ENCODE measurements around the gene PPP2R5D.
A peak's percentile ranks its signal among the peaks of the same experiment; 100 is the strongest.

Gene PPP2R5D

DNA sequence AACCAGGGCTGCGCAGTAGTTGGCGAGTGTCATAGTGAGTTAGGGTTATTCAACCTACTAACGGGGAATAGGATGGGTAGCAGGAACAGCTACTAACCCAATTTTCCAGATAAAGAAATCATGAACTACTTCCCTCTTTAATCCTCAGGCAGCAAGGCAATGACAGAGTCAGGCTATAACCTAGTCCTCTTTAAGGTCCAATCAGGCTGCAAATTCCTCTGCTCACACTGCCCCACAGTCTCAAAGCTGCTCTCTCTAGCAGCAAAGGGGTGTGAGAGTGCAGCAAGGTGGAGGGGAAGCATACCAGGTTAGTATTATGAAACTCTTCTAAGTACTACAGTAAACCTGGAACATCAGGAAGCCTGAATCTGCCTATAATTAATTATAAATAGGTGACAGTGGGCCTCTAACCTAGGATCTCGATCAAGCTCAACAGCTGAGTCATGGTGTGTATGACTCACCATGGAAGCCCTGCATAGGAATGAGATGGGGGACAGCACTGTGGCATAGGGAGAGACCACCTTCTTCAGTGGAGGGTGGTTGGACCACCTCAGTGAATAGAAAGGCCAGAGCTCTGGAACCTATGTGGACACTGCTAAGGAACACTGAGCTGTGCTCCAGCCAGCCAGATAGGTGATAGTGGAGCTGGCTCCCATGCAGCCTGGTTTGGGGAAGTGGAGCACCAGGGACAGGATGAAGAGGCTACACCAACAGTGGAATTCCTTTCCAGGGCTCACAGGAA is 13.3 kb upstream of the PPP2R5D start:
- TF ChIP-seq, protein P1, sequence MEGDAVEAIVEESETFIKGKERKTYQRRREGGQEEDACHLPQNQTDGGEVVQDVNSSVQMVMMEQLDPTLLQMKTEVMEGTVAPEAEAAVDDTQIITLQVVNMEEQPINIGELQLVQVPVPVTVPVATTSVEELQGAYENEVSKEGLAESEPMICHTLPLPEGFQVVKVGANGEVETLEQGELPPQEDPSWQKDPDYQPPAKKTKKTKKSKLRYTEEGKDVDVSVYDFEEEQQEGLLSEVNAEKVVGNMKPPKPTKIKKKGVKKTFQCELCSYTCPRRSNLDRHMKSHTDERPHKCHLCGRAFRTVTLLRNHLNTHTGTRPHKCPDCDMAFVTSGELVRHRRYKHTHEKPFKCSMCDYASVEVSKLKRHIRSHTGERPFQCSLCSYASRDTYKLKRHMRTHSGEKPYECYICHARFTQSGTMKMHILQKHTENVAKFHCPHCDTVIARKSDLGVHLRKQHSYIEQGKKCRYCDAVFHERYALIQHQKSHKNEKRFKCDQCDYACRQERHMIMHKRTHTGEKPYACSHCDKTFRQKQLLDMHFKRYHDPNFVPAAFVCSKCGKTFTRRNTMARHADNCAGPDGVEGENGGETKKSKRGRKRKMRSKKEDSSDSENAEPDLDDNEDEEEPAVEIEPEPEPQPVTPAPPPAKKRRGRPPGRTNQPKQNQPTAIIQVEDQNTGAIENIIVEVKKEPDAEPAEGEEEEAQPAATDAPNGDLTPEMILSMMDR (IDR thresholded peaks at IDR 0.05; ENCODE audit: low read length, missing control alignments), result no peak
- no peak for DNase-seq (ENCODE audit: low read depth)
- H3K4me3 ChIP-seq (replicated peaks; ENCODE audit: low read depth, low read length), result no peak overlapping the region

DNA sequence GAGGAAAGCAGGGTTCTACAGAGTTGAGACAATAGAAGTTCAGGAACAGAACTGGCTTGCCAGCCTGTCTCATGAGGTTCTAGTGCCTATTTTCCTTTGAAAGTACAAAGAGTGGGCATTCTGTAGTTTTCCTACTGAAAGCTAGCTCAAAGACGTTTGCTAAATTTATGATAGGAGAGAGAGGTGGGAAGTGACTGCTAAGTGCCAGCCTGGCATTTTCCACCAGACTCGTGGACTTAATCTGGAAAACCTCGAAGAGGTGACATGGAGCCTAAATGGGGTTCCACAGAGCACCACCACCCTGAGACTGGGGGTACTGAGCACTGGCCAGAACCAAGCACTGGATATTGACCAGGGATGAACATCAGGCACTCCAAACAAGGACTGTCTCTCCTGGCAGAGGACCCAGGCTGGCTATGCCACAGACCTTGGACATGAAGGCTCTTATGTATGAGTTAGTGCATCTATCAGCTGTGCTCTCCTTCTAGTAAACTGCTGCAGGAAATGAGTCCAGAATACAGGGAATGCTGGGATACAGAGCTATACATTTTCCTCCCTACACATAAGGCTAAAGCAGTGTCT is 12.5 kb upstream of the PPP2R5D start:
- H3K4me3 ChIP-seq (replicated peaks; ENCODE audit: low read depth, low read length), result no peak overlapping the region
- DNase-seq (ENCODE audit: low read depth), result no peak
- TF ChIP-seq, protein P1 (IDR thresholded peaks at IDR 0.05; ENCODE audit: low read length, missing control alignments), result no peak

DNA sequence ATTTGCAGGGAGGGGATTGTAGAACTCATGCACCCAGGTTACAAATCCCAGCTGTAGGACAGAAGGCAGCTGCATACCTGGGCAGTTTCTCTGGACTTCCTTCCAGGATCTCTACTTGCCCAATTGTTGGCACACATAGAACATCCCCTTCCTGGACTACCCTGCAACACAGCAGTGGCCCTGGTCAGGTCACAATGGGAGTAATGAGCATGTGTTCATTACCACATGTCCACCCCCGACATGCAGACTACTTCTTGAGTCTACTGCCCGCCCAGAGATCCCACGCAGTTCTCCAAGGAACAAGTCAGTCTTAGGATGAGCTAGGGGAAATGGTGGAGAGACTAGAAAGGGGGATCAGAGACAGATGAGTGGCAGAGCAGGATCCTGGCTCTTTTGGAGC is 10.4 kb upstream of the PPP2R5D start:
- TF ChIP-seq, protein P1 (IDR thresholded peaks at IDR 0.05; ENCODE audit: low read length, missing control alignments), result no peak
- DNase-seq (ENCODE audit: low read depth), result no peak
- H3K4me3 ChIP-seq (replicated peaks; ENCODE audit: low read depth, low read length), result no peak overlapping the region

DNA sequence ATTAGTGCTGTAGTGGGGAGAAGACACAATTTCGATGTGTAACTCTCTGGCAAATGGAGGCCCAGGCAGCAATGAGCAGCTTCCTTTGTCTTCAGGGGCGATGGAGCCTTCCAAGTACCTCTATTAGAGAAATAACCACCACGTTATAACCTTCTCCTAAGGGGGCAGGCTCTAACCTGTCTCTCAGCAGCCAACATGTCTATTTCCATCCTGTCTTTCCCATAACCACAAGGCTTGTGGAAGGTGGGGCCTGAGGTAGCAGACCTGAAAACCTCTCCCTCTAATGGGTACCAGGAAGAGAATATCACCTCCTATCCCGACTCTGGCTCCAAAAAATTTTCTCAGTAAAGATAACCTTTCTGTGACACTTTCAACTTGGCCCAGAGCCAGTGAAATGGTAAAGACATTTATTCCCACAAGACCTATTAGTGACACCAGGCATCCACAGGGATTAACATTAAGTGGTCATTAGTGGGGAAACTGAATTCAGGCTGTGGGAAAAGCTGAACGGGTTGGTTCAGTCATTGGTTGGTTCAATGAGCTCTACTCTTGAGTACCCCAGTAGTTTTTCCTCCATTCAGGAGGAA is 9.4 kb upstream of the PPP2R5D start:
- no peak for DNase-seq (ENCODE audit: low read depth)
- TF ChIP-seq, protein P1 (IDR thresholded peaks at IDR 0.05; ENCODE audit: low read length, missing control alignments), result no peak
- H3K4me3 ChIP-seq (replicated peaks; ENCODE audit: low read depth, low read length), result no peak overlapping the region

DNA sequence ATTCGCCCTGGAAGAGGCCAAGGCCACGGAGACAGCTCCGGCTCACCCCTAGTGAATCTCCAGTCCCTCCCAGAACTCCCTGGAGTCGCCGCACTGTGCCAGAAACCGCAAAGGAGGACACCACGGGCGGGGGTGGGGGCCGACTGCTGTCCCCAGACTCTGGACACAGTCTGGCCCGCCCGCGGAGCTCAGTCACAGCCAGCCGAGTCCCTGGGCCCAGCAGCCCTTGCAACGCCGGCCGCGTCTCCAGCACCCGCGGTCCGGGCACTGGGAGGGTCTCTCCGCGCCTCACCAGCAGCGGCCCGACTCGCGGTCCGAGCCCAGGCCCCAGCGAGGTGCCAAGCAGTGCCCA is 5.9 kb upstream of the PPP2R5D start:
- DNase-seq (ENCODE audit: low read depth), result no peak
- TF ChIP-seq, protein P1 (IDR thresholded peaks at IDR 0.05; ENCODE audit: low read length, missing control alignments), result no peak
- H3K4me3 ChIP-seq (replicated peaks; ENCODE audit: low read depth, low read length), result peak overlapping the region; percentile 72

DNA sequence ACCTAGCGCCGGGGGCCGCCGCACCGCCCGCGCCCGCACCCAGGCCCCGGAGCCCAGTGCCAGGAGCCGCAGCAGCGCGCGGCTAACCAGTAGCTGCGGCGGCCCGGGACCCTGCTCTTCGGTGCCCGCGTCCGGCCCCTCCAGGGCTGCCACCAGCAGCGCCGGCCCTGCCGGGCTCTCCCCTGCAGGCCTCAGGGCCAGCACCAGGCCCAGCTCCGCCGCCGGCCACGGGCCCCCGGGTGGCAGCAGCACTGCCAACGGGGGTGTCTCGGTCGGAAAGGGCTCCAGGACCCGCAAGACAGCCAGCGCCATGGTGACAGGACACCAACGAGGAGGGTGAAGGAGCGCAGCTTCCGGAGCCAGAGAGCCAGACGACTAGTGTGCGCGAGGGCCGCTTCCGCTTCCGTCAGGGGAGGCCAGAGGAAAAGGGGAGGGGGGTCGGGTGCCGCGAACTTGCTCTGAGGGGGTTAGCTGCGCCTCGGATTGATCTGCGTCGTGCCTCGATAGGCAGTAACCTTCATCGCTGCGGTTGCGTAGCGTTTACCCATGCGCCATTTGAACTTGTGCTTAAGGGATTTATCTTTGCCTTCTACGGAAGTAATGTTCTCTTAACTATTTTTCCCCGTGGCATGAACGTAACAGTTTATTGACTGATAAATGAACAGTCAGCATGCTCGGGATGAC is 5.4 kb upstream of the PPP2R5D start, which contains the start of gene PEX6:
PEX6 (minus strand) TSS at position 343 of the 684 bp plus-strand sequence; CDS start at position 312, 31 bp downstream.
- TF ChIP-seq, protein P1 (IDR thresholded peaks at IDR 0.05; ENCODE audit: low read length, missing control alignments), result no peak
- peak within 1 kb of the TSS; percentile 72 for H3K4me3 ChIP-seq (replicated peaks; ENCODE audit: low read depth, low read length)
- DNase-seq (ENCODE audit: low read depth), result peak; percentile 79
